ENCODE results near the gene TSEN34.

DNA sequence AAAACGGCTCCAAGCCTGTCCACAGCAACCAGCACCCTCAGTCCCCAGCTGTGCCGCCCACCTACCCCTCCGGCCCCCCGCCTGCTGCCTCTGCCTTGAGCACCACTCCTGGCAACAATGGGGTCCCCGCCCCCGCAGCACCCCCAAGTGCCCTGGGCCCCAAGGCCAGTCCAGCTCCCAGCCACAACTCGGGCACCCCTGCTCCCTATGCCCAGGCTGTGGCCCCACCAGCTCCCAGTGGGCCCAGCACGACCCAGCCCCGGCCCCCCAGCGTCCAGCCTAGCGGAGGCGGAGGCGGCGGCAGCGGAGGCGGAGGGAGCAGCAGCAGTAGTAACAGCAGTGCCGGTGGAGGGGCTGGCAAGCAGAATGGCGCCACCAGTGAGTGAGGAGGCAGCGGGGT lies 43.0 kb upstream of the TSEN34 start:
- TF ChIP-seq, protein P1, sequence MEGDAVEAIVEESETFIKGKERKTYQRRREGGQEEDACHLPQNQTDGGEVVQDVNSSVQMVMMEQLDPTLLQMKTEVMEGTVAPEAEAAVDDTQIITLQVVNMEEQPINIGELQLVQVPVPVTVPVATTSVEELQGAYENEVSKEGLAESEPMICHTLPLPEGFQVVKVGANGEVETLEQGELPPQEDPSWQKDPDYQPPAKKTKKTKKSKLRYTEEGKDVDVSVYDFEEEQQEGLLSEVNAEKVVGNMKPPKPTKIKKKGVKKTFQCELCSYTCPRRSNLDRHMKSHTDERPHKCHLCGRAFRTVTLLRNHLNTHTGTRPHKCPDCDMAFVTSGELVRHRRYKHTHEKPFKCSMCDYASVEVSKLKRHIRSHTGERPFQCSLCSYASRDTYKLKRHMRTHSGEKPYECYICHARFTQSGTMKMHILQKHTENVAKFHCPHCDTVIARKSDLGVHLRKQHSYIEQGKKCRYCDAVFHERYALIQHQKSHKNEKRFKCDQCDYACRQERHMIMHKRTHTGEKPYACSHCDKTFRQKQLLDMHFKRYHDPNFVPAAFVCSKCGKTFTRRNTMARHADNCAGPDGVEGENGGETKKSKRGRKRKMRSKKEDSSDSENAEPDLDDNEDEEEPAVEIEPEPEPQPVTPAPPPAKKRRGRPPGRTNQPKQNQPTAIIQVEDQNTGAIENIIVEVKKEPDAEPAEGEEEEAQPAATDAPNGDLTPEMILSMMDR (IDR thresholded peaks at IDR 0.05; ENCODE audit: insufficient read depth, low read length, poor library complexity, severe bottlenecking) = no peak
- no peak for TF ChIP-seq EZH2phosphoT487 (conservative IDR thresholded peaks at IDR 0.05; ENCODE audit: low read length)
